ENCODE measurements around the gene ALG12.

The ALG12 gene

GRCh38 chr22:49929994-49930575 is 11.8 kb upstream of the ALG12 start:
- DNase-seq (ENCODE audit: low spot score): no peak

- DNase-seq (ENCODE audit: low spot score): no peak
Observed at GRCh38 chr22:49929211-49929979, 11.2 kb upstream of the ALG12 start.

- no peak for DNase-seq (ENCODE audit: low spot score)
Observed at GRCh38 chr22:49928555-49929210, 10.4 kb upstream of the ALG12 start.

- no peak for DNase-seq (ENCODE audit: low spot score)
Observed at GRCh38 chr22:49928185-49928495, 9.9 kb upstream of the ALG12 start.

- no peak for DNase-seq (ENCODE audit: low spot score)
Observed at GRCh38 chr22:49927483-49928184, 9.4 kb upstream of the ALG12 start.

GRCh38 chr22:49926916-49927315 is 8.7 kb upstream of the ALG12 start:
- no peak for DNase-seq (ENCODE audit: low spot score)

- DNase-seq (ENCODE audit: low spot score): no peak
Observed at GRCh38 chr22:49925525-49926128, 7.4 kb upstream of the ALG12 start.

- DNase-seq (ENCODE audit: low spot score): no peak
Observed at GRCh38 chr22:49924113-49924833, 6.0 kb upstream of the ALG12 start.

GRCh38 chr22:49923445-49923844 is 5.2 kb upstream of the ALG12 start:
- no peak for DNase-seq (ENCODE audit: low spot score)

- DNase-seq (ENCODE audit: low spot score): no peak
Observed at GRCh38 chr22:49922926-49923325, 4.7 kb upstream of the ALG12 start.

GRCh38 chr22:49922484-49922883 is 4.2 kb upstream of the ALG12 start:
- no peak for DNase-seq (ENCODE audit: low spot score)

- no peak for DNase-seq (ENCODE audit: low spot score)
Observed at GRCh38 chr22:49921508-49922278, 3.5 kb upstream of the ALG12 start.

GRCh38 chr22:49920859-49921258 is 2.6 kb upstream of the ALG12 start:
- DNase-seq (ENCODE audit: low spot score): no peak

- no peak for DNase-seq (ENCODE audit: low spot score)
Observed at GRCh38 chr22:49918911-49919881, 958 bp upstream of the ALG12 start.

GRCh38 chr22:49916831-49917230 is 1.4 kb downstream of the ALG12 start:
- DNase-seq (ENCODE audit: low spot score): no peak

- no peak for DNase-seq (ENCODE audit: low spot score)
Observed at GRCh38 chr22:49915610-49916009, 2.6 kb downstream of the ALG12 start.

- DNase-seq (ENCODE audit: low spot score): no peak
Observed at GRCh38 chr22:49914256-49914655, 4.0 kb downstream of the ALG12 start.

GRCh38 chr22:49913446-49913845 is 4.8 kb downstream of the ALG12 start:
- no peak for DNase-seq (ENCODE audit: low spot score)

- no peak for DNase-seq (ENCODE audit: low spot score)
Observed at GRCh38 chr22:49913026-49913425, 5.2 kb downstream of the ALG12 start.

All from putamen (tissue), 1 donor.